Activated CD8-positive, alpha-beta memory T cell treated with anti-CD3 and anti-CD28 coated beads, Interleukin-2, amount 50 U/mL, for 24 hours (primary cell): ENCODE results near the gene AMY2B.
A peak's percentile ranks its signal among the peaks of the same experiment; 100 is the strongest.
"Not testable (repeated sequence)": the region's sequence is repeated elsewhere in the genome, so short reads cannot be mapped to it uniquely, and the experiment has no call there.

Experiments
- DNase-seq: peaks from one replicate; pipeline ENCODE4 v3.0.0-alpha.2; 2020; ENCODE audit errors: extremely low read depth

AMY2B gene

DNA sequence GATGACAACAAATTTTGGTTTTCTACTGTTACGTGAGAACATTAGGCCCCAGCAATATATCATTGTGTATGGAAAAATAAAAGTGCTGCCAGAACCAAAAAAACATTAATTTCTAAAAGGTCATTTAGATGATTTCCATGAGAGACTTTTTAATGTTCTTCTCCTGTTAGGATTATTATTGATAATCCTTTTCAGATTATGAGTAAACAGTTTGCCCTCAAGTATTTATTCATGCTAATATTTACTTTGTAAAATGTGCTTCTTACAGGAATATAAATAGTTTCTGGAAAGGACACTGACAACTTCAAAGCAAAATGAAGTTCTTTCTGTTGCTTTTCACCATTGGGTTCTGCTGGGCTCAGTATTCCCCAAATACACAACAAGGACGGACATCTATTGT lies at the start of gene AMY2B:
Gene AMY2B (plus strand): TSS at position 301 of the 400 bp plus-strand sequence. CDS start 14 bp downstream, at position 315.
- DNase-seq = not testable (repeated sequence)

- DNase-seq = no peak
These were observed 48.0 kb upstream of the AMY2B start for GRCh38 chr1:103523346-103523745.

GRCh38 chr1:103525114-103525606 lies 46.2 kb upstream of the AMY2B start:
- DNase-seq = no peak

GRCh38 chr1:103525607-103526507 lies 45.5 kb upstream of the AMY2B start, which contains the start of gene RNPC3:
TSS of gene RNPC3 (plus strand) at chr1:103525699. CDS start at chr1:103526071, 372 bp downstream.
- peak; percentile 73 for DNase-seq

DNA sequence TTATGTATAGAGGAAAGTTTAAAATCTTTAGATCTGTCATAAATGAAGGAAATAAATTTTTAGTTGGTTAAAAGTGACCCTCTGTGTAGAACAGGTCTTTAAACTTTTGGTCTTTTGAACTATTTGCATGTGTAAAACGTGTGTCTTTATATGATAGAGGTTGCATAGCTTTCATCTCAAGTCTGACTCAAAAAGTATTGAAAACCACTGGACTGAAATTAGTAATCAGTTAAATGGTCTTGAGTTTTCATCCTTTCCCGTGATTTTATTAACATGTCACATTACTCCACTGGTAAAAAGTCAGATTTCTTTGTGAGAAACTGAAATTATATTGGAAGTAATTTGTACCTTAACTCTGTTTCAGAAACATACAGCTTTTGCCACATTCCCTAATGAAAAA lies 44.1 kb upstream of the AMY2B start:
- DNase-seq = no peak

DNA sequence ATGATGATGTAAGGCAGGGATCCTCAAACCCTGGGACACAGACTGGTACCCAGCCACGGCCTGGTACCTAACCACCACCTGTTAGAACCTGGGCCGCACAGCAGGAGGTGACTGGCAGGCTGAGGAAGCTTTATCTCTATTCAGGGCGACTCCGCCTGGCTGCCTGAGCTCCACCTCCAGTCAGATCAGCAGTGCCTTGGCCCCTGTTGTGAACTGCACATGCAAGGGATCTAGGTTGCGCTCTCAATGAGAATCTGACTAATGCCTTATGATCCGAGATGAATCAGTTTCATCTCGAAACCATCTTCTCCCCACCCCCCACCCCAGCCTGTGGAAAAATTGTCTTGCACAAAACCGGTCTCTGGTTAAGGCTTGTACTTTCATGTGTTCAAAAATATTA lies 41.6 kb upstream of the AMY2B start:
- DNase-seq = peak; percentile 24

- no peak for DNase-seq
These were observed 33.2 kb upstream of the AMY2B start for GRCh38 chr1:103538226-103538625.

DNA sequence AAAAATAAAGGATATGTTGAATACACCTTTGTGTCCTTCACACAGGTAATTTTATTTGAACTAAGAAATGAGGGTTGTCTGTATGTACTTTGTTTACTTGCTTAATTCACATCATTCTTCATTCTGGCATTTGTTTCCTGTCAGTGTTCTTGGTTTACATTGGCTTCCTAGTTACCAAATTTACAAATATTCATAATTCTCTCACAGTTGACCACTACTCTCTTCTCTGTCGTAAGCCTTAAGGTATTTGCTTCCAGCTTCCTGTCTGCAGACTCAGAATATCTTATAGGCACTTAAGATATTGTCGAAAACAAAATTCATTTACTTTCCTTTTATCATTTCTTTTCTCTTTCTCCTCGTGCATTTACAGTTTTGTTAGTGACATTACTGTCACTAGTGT lies 30.0 kb upstream of the AMY2B start:
- no peak for DNase-seq

GRCh38 chr1:103546496-103546895 lies 24.9 kb upstream of the AMY2B start:
- no peak for DNase-seq

GRCh38 chr1:103547840-103548239 lies 23.5 kb upstream of the AMY2B start:
- no peak for DNase-seq

- DNase-seq = no peak
These were observed 11.0 kb upstream of the AMY2B start for GRCh38 chr1:103560427-103560826.

DNA sequence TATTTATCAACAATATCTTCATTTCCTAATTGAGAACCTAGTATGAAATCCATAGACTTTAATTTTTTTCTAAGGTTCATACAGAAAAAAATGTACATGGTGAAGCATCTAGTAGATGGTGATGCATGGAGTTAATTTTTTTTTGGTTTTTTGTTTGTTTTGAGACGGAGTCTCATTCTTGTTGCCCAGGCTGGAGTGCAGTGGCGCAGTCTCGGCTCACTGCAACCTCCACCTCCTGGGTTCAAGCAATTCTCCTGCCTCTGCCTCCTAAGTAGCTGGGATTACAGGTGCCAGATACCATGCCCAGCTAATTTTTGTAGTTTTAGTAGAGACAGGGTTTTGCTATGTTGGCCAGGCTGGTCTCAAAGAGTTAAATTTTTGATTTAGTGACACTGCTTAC lies 10.3 kb upstream of the AMY2B start:
- not testable (repeated sequence) for DNase-seq

GRCh38 chr1:103561643-103562395 lies 9.6 kb upstream of the AMY2B start:
- DNase-seq = no peak

GRCh38 chr1:103563056-103563455 lies 8.3 kb upstream of the AMY2B start:
- no peak for DNase-seq

DNA sequence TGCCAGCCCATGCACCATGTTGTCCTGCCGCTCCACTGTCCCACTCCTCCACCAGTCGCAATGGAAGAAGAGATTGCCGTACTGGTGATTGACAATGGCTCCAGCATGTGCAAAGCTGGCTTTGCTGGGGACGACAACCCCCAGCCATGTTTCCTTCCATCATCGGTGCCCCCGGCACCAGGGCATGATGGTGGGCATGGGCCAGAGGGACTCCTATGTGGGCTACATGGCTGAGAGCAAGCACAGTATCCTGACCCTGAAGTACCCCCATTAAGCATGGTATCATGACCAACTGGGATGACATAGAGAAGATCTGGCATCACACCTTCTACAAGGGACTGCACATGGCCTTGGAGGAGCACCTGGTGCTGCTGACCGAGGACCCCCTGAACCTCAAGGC lies 1.9 kb upstream of the AMY2B start:
- DNase-seq = no peak

GRCh38 chr1:103576065-103576464 lies 4.7 kb downstream of the AMY2B start:
- DNase-seq = no peak

- not testable (repeated sequence) for DNase-seq
These were observed 5.4 kb downstream of the AMY2B start for GRCh38 chr1:103576784-103577183.

- DNase-seq = no peak
These were observed 11.1 kb downstream of the AMY2B start for GRCh38 chr1:103582464-103582863.

GRCh38 chr1:103583887-103584286 lies 12.5 kb downstream of the AMY2B start:
- no peak for DNase-seq

DNA sequence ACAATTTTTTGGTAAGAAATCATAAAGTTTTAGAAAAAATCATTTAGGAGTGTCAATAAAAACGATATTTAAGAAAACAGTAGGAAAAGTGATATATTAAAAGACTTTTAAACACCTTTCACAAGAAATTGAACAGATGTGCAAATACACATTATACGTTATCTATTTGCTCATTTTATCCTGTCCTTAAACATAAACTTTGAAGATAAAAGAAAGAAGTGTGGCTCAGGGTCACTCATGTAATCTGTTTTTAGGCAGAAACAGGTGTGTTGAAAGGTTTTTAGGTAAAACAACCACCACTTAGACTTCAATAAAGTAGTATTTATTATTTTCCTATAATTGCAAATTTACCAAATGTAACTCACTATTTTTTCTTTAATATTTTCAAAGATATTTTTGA lies 13.1 kb downstream of the AMY2B start:
- DNase-seq = no peak

GRCh38 chr1:103602740-103603139 lies 31.4 kb downstream of the AMY2B start:
- not testable (repeated sequence) for DNase-seq

DNA sequence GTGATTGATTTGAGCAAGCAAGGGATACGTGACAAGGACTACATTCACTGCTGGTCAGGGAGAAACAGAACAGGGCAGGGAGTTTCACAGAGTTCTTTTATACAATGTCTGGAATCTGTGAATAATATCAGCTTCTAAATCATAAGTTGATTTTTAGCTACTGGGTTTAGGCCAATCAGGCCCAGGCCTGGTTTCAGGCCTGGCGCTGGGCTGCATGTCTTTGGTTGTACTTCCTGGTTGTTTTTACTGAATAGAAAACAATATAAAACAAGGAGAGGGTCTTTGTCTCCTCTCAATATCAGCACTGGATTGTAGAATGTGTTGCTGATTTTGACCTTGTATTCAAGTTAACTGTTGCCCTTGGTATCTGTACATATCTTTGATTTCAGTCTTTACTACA lies 45.0 kb downstream of the AMY2B start:
- DNase-seq = no peak
